H1 (cell line): Measurements from ENCODE around the gene SPAG8. TPM values are rescaled to one million over a fixed set of nuclear protein-coding genes. Genes with fewer than 3 reads are reported as not detected.

ENCODE experiments used
- BACH1 ChIP-seq: IDR thresholded peaks from 2 replicates; pipeline ENCODE4 v1.6.1; 2012; ENCODE audit warnings: low read length, improper control_type of control experiment
- POLR2AphosphoS5 ChIP-seq: IDR thresholded peaks from 2 replicates; pipeline ENCODE4 v1.6.1; 2011; ENCODE audit warnings: low read depth, low read length
- RNF2 ChIP-seq: fragments of 200-900, 300-1000 bp; sonication (generic); IDR thresholded peaks from 2 replicates; pipeline ENCODE4 v1.7.1; 2016; ENCODE audit warnings: borderline replicate concordance, low read depth, mild to moderate bottlenecking, antibody characterized with exemption, low read length; ENCODE audit not compliant: poor library complexity, severe bottlenecking; ENCODE audit errors: missing control alignments
- polyA plus RNA-seq, 7 experiments: library from polyadenylated mRNA; depleted of rRNA in 3 of 7; stranded (reverse) in 5 of 7; unstranded in 2 of 7; fragments of >200 nt in 5 of 7; fragments of 200-250 nt in 2 of 7; gene quantifications; 1 replicate in 5 of 7; 2 replicates in 1 of 7; 4 replicates in 1 of 7; pipeline versions ENCODE4 v1.2.1 to v1.2.3, GENCODE V29; 2011 to 2013; ENCODE audit warnings: missing spikeins in 2 of 7, mixed read lengths in 2 of 7
- total RNA-seq: library from RNA; stranded (reverse); fragmentation: NEBNext Ultra II Directional; extraction: Animal tissue kit (Norgen Biotek cat#: 25700); gene quantifications from 2 replicates; pipeline ENCODE4 v1.2.1, GENCODE V29; 2021
- TF ChIP-seq, protein P1 (sequence below): IDR thresholded peaks from 2 replicates; pipeline ENCODE4 v1.6.1; 2012; ENCODE audit warnings: inconsistent platforms

Gene SPAG8
- total and polyA plus RNA-seq, 2 of the 8 experiments (the other 6 are each of a cell fraction or from before 2014, with no cell fraction given), result 0.37 to 0.44 TPM

GRCh38 chr9:35797311-35798109, 14.6 kb downstream of the SPAG8 start (continued):
- no peak for TF ChIP-seq BACH1
- no peak for TF ChIP-seq POLR2AphosphoS5
- TF ChIP-seq, protein P1, sequence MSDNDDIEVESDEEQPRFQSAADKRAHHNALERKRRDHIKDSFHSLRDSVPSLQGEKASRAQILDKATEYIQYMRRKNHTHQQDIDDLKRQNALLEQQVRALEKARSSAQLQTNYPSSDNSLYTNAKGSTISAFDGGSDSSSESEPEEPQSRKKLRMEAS, result no peak
- no peak for TF ChIP-seq RNF2
- TF ChIP-seq, all 59 proteins: peak for 0
